Measurements from ENCODE around the gene RNF20.
A peak's percentile ranks its signal among the peaks of the same experiment; 100 is the strongest.

The RNF20 gene

DNA sequence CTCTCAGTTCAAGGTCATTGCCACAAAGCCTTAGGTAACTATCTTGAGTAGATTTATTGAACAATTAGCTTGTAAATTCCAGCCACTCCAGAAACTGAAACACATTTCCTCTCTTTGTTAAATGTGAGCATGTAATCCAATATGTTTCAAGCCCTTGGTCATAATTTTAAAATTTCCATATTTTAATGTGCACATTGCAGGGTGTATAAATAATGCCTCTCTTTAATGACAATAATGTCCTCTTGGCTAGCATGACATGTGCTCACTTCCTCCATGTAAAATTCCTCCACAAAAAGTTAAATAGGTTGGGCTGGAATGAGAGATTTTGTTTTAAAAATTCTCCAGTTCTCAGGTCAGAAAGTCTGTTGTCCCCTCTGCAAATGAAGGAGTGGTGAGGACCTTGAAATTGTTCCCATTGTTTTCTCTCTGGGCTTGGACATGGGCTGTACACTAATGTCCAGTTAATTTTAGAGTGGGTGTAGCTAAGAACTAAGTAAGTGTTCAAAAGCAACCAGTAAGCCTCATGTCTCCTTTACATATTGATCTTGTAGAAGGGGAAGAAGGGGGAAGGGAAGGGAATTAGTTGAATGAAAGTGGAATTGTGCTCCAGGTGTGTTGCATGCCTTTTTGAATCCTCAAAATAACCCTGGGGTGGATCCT is 58.3 kb downstream of the RNF20 start:
- peak in 1 of 2 experiments; percentile 39 for DNase-seq

DNA sequence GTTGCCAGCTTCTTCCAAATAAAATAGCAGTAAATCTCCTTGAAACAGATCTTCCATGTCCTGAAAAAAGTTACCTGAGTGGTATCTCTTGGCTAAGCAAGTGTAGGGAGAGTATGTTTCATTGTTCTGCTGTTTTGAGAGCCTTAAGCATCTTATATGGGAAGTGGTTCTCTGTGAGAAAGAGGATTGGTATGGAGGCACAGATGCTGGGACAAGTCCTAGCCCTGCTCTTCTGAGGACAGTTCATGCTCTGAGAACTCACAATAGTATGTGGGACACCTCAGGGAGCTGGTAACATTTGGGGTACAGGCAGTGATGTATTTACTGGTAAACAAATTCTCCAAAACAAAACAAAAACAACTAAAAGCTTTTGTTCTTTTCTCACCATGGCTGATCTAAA is 59.1 kb downstream of the RNF20 start:
- DNase-seq, result no peak

DNA sequence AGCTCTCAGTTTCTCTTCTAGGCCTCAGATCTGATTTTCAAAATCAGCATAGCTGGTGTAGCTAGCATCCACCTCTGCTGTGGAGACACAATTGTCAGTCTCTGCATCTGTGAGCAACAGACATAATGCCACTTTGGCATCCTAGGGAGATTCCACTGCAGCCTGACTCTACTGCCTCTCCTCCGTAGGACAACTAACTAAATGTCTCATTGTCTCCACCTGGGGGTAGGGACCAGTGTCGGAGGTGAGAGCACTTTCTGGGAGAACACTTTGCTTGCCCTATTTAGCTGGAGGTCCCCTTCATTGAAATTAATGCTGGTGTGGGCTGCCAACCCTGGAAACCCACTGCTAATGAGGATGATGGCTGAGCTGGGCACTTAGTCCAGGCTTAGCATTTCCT is 59.7 kb downstream of the RNF20 start:
- no peak for DNase-seq

DNA sequence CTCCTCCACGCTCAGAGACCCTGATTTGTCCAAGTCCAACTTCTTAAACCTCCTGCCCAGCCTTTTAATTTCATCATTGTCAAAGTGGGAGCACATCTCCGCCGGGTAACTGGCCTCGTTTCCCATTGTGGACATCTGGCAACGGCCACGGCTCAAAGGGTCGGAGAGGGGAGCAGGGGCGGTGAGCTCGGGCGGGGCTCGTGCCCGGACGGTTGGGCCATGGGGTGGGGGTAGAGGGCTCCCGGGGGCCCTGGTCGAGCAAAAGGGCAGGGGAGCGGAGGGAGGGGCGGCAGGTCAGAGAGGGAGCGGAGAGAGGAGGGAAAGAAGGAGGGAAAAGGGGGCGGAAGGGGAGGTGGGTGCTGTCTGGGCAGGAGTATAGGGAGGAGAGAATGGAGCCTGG is 61.1 kb downstream of the RNF20 start, which contains the start of gene PPP3R2:
Gene PPP3R2, minus strand, starts transcription at position 174 of the 400 bp plus-strand sequence. Its CDS starts 48 bp downstream, at position 126.
- no peak for DNase-seq

DNA sequence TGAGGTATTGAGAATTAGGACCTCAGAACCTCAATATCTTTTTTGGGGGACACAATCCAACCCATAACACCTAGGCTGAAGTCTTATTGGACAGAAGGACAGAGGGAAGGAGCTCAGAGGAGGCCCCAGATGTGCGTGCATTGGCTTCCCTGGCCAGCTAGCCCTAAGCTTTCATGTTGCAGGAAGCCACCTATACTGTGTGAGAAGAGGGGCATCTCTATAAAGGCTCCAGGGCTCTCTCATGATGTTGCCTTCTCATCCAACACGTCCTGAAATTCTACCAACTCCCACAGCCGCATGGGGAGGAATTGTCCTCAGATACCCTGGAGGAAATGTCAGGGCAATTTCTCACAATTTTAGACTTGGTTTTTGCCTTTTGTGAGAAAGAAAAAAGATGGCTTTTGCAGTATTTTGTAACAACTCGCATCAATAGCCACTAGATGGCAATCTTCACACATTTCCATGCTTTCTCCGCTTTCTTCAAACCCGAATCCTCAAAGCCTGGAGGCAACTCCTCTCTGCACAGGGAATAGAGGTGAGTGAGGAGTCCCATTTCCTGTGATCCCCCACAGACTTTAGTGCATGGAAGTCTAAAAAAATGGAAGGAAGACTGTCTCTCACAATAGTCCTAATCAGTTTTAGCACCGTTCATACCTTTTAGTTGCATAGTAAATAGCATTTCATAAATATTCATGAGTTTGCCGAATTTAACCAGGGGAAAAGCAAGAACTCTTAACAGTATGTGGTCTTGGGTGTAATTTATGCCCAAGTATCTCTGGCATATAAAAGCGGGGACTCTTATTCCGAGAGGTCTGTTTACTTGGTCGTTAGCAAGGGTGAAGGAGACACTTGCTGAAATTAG is 68.5 kb downstream of the RNF20 start:
- peak; percentile 25 to 83 for DNase-seq

DNA sequence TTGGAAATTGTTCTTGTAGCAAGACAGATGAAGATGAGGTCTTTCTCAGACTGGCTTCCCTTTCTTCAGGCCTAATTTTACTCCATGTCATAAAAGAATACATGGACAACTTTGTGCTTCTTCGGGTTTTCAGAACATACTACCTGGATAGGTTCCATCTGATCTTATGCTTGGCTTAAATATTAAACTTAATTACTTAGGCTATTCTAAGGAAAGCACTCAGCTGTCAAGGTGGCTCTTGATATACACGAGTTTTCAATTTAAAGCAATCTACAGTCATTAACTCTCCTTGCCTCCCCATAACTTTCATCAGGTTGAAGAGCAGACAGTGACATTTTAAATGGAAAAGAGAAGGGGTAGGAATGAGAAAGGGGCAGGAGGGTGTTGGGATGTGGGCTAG is 70.6 kb downstream of the RNF20 start:
- DNase-seq, result no peak

DNA sequence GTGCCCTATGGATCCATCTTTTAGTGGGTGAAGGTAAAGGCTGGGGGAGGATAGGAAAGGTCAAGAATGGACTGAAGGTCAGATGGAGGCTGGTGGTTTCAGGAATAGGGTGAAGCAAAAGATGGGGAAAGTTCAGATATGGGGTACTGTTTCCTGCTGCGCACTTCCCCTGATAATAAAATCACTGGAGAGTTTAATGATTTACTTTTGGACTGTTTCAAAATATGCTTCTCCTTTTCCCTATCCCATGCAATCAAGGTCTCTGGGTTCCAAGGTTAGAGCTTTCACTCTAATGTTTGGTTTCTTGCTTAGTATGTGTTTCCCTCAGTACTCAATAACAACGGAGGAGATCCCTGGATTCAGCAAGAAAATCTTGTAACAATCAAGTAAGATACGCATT is 71.9 kb downstream of the RNF20 start:
- DNase-seq, result no peak
